T-helper 17 cell (primary cell): ENCODE measurements around the gene AP2A2. TPM values are rescaled to one million over a fixed set of nuclear protein-coding genes. Genes with fewer than 3 reads are reported as not detected.
"Not testable (repeated sequence)": the region's sequence is repeated elsewhere in the genome, so short reads cannot be mapped to it uniquely, and the experiment has no call there.

Experiments
- ATAC-seq: fragments of 150-1000 bp; cut with Tn5 transposase; 2 replicates; pipeline ENCODE4 v1.10.0; 2021; ENCODE audit warnings: mild to moderate bottlenecking, moderate library complexity
- DNase-seq, 3 donors: peaks; one replicate each; pipeline versions ENCODE4 v3.0.0 to v3.0.0-alpha.2; 2020 to 2021
- H3K9me3 ChIP-seq: one replicate; pipeline ENCODE4 v1.7.0; 2013; ENCODE audit warnings: low read length, mild to moderate bottlenecking; ENCODE audit not compliant: control insufficient read depth, poor library complexity, severe bottlenecking
- H3K27ac Mint-ChIP-seq: one replicate; pipeline ENCODE4 v1.8.0; 2022; ENCODE audit warnings: mild to moderate bottlenecking, moderate library complexity, mixed read lengths
- H3K27me3 Mint-ChIP-seq: one replicate; pipeline ENCODE4 v1.8.0; 2022; ENCODE audit warnings: mixed read lengths
- H3K36me3 Mint-ChIP-seq: one replicate; pipeline ENCODE4 v1.8.0; 2022; ENCODE audit warnings: low read depth, mixed read lengths
- H3K4me1 Mint-ChIP-seq: one replicate; pipeline ENCODE4 v1.8.0; 2022; ENCODE audit warnings: mild to moderate bottlenecking, mixed read lengths
- H3K4me3 Mint-ChIP-seq: one replicate; pipeline ENCODE4 v1.8.0; 2022; ENCODE audit warnings: mild to moderate bottlenecking, moderate library complexity, mixed read lengths
- total RNA-seq, 4 donors: library from RNA in 2 of 4; stranded (reverse) in 2 of 4; gene quantifications; one replicate each; pipeline ENCODE4 v1.2.3 and lab custom pipeline; 2022 to 2026

The AP2A2 gene
- total RNA-seq, 2 donors from 2014 or later = 71.1 to 74.0 TPM

GRCh38 chr11:1010551-1011319 is 85.1 kb downstream of the AP2A2 start:
- no peaks in the 10 kb centered on the region for H3K9me3 ChIP-seq
- DNase-seq = no peak
- no peak for ATAC-seq
- no peaks in the 10 kb centered on the region for H3K27me3 Mint-ChIP-seq
- peaks cover 4% of the 10 kb centered on the region for H3K36me3 Mint-ChIP-seq
- H3K4me3 Mint-ChIP-seq = no peak overlapping the region
- H3K27ac Mint-ChIP-seq = no peak overlapping the region
- no peaks in the 10 kb centered on the region for H3K4me1 Mint-ChIP-seq

- H3K27me3 Mint-ChIP-seq = no peaks in the 10 kb centered on the region
- no peaks in the 10 kb centered on the region for H3K9me3 ChIP-seq
- H3K27ac Mint-ChIP-seq = no peak overlapping the region
- DNase-seq (no peak), ATAC-seq (no peak)
- H3K4me3 Mint-ChIP-seq = no peak overlapping the region
- peaks cover 4% of the 10 kb centered on the region for H3K36me3 Mint-ChIP-seq
- H3K4me1 Mint-ChIP-seq = no peaks in the 10 kb centered on the region
These were observed 85.6 kb downstream of the AP2A2 start for GRCh38 chr11:1011320-1011698.

GRCh38 chr11:1012291-1012690 is 86.6 kb downstream of the AP2A2 start:
- ATAC-seq = no peak
- H3K36me3 Mint-ChIP-seq = peaks cover 4% of the 10 kb centered on the region
- peaks cover 8% of the 10 kb centered on the region for H3K4me1 Mint-ChIP-seq
- H3K27me3 Mint-ChIP-seq = no peaks in the 10 kb centered on the region
- no peak for DNase-seq
- H3K9me3 ChIP-seq = no peaks in the 10 kb centered on the region
- H3K4me3 Mint-ChIP-seq = no peak overlapping the region
- H3K27ac Mint-ChIP-seq = no peak overlapping the region

- no peak overlapping the region for H3K27ac Mint-ChIP-seq
- H3K4me1 Mint-ChIP-seq = peaks cover 12% of the 10 kb centered on the region
- peaks cover 4% of the 10 kb centered on the region for H3K36me3 Mint-ChIP-seq
- DNase-seq = no peak
- no peak for ATAC-seq
- H3K27me3 Mint-ChIP-seq = no peaks in the 10 kb centered on the region
- no peak overlapping the region for H3K4me3 Mint-ChIP-seq
- H3K9me3 ChIP-seq = no peaks in the 10 kb centered on the region
These were observed 87.3 kb downstream of the AP2A2 start for GRCh38 chr11:1012740-1013630.

GRCh38 chr11:1013631-1013935 is 87.9 kb downstream of the AP2A2 start:
- ATAC-seq (no peak), DNase-seq (no peak)
- Mint-ChIP-seq H3K4me1 (peaks cover 15% of the 10 kb centered on the region), H3K27ac (no peak overlapping the region), H3K36me3 (peaks cover 4% of the 10 kb centered on the region), H3K27me3 (no peaks in the 10 kb centered on the region), H3K4me3 (no peak overlapping the region)
- H3K9me3 ChIP-seq = no peaks in the 10 kb centered on the region

DNA sequence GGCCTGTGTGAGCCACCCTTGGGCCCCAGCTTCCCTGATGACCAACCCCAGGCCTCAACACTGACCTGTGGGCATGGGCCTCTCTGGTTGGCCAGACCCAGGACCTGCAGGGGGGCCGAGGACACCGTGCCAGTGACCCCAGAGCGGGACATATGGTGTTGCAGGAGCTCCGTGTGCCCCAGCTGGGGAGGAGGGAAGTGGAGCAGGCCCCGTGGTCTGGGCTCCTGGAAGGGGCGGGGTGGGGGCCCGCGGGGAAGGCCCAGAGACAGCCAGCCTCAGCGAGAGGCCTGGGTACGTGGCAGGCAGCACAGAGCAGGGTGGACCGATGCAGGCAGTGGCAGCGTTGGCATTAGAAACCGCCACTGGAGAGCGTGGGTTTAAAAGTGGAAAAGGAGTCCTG is 88.6 kb downstream of the AP2A2 start:
- H3K36me3 Mint-ChIP-seq = peaks cover 4% of the 10 kb centered on the region
- no peaks in the 10 kb centered on the region for H3K9me3 ChIP-seq
- H3K4me3 Mint-ChIP-seq = no peak overlapping the region
- no peak overlapping the region for H3K27ac Mint-ChIP-seq
- no peaks in the 10 kb centered on the region for H3K27me3 Mint-ChIP-seq
- DNase-seq (no peak), ATAC-seq (no peak)
- H3K4me1 Mint-ChIP-seq = peaks cover 15% of the 10 kb centered on the region

DNA sequence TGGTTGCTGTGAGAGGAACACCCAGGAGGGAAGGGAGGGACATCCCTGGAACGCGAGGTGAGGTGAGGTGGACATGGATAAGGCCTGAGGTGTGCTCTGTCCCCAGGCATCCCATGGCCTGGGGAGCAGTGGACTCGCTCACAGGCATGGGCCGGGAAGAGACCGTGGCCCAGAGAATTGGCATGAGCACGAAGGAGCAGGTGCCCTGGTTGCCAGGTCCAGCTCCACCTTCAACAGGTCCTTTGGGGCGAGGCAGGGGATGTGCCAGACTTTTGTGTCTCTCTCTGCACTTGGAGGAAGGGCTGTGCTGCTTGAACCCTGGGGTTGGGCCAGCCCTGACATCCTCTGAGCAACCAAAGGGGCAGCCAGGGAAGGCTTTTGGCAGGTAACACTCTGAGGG is 89.4 kb downstream of the AP2A2 start:
- no peaks in the 10 kb centered on the region for H3K9me3 ChIP-seq
- no peaks in the 10 kb centered on the region for H3K27me3 Mint-ChIP-seq
- H3K4me3 Mint-ChIP-seq = no peak overlapping the region
- peaks cover 15% of the 10 kb centered on the region for H3K4me1 Mint-ChIP-seq
- no peak overlapping the region for H3K27ac Mint-ChIP-seq
- ATAC-seq = no peak
- no peak for DNase-seq
- H3K36me3 Mint-ChIP-seq = no peaks in the 10 kb centered on the region

GRCh38 chr11:1015826-1016545 is 90.3 kb downstream of the AP2A2 start:
- Mint-ChIP-seq H3K27ac (no peak overlapping the region), H3K27me3 (no peaks in the 10 kb centered on the region), H3K36me3 (no peaks in the 10 kb centered on the region), H3K4me3 (no peak overlapping the region), H3K4me1 (peaks cover 15% of the 10 kb centered on the region)
- no peak for DNase-seq
- no peaks in the 10 kb centered on the region for H3K9me3 ChIP-seq
- ATAC-seq = no peak

DNA sequence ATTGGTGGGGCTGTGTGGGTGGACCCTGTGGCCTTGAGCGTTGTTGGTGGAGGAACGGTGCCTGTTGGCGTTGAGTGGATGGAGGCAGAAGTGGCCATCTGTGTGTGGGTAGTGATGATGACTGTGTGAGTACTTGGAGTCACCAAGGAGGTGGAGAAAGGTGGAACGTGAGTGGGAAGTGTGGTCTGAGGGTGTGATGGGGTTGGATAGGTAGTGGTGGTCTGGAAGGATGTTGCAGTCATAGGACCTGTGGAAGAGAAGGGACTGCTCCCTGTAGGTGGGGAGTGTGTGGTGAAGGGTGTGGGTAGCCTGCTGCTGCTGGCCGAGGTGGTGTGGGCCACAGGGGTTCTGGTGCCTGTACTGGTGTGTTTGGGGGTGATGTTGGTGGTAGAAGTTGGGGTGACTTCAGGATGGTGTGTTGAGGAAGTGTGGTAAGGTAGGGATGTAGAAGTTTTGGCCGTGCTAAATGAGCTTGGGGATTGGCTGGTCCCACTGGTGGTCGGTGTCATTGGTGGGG is 91.0 kb downstream of the AP2A2 start:
- not testable (repeated sequence) for H3K27ac Mint-ChIP-seq, H3K4me3 Mint-ChIP-seq, H3K9me3 ChIP-seq, H3K36me3 Mint-ChIP-seq, H3K27me3 Mint-ChIP-seq, DNase-seq
- peaks cover 15% of the 10 kb centered on the region for H3K4me1 Mint-ChIP-seq
- peak; percentile 32 for ATAC-seq

GRCh38 chr11:1017269-1018005 is 91.8 kb downstream of the AP2A2 start:
- Mint-ChIP-seq H3K27ac (no peak overlapping the region), H3K4me1 (peaks cover 15% of the 10 kb centered on the region), H3K27me3 (no peaks in the 10 kb centered on the region), H3K4me3 (no peak overlapping the region), H3K36me3 (no peaks in the 10 kb centered on the region)
- DNase-seq (no peak), ATAC-seq (peak; percentile 24)
- no peaks in the 10 kb centered on the region for H3K9me3 ChIP-seq

DNA sequence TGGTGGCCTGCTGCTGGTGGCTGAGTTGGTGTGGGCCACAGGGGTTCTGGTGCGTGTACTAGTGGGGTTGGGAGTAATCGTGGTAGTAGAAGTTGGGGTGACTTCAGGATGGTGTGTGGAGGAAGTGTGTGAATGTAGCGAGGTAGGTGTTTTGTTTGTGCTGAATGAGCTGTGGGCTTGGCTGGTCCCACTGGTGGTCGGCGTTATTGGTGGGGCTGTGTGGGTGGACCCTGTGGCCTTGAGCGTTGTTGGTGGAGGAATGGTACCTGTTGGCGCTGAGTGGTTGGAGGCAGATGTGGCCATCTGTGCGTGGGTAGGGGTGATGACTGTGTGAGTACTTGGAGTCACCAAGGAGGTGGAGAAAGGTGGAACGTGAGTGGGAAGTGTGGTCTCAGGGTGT is 92.4 kb downstream of the AP2A2 start:
- no peaks in the 10 kb centered on the region for H3K27me3 Mint-ChIP-seq
- no peak for ATAC-seq
- H3K4me1 Mint-ChIP-seq = peaks cover 15% of the 10 kb centered on the region
- H3K9me3 ChIP-seq = no peaks in the 10 kb centered on the region
- DNase-seq = no peak
- H3K27ac Mint-ChIP-seq = no peak overlapping the region
- no peaks in the 10 kb centered on the region for H3K36me3 Mint-ChIP-seq
- no peak overlapping the region for H3K4me3 Mint-ChIP-seq

DNA sequence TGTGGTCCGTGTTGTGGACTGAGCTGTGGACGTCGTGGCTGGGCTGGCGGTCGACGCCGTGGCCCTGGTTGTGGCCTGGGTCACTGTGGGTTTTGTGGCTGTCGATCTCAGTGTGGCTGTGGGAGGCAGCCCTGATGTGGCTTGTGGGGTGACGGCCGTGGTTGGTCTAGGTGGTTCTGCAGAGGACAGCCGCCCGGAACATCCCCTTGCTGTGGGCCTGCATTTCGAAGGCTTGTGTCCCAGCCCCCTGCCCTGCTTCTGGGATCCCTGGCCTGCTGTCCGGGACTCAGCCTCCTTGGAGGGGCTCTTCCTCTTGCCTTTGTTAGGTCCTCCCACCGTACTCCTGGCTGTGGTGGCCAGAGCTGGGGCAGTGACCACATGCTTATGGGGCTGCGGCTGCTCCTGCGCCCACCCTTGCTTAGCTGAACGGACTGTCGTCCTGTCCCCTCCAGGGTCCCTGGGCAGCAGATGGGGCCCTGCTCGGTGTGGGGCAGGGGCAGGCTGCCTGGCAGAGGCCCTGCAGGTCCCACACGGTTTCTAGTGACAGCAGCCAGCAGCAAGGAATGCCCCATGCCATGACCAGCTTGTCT is 93.7 kb downstream of the AP2A2 start:
- ATAC-seq = no peak
- no peak overlapping the region for H3K27ac Mint-ChIP-seq
- no peaks in the 10 kb centered on the region for H3K9me3 ChIP-seq
- H3K4me1 Mint-ChIP-seq = peaks cover 15% of the 10 kb centered on the region
- no peak for DNase-seq
- no peaks in the 10 kb centered on the region for H3K36me3 Mint-ChIP-seq
- H3K4me3 Mint-ChIP-seq = no peak overlapping the region
- no peaks in the 10 kb centered on the region for H3K27me3 Mint-ChIP-seq
